HL-60 (cell line): Measurements from ENCODE around the gene LRRK1.

Experiments
- GABPA ChIP-seq: IDR thresholded peaks from 2 replicates; pipeline ENCODE4 v1.6.1; 2012; ENCODE audit warnings: low read depth
- TF ChIP-seq, protein P1 (sequence below): IDR thresholded peaks from one replicate; pipeline ENCODE4 v1.5.1; 2011; ENCODE audit warnings: low read length, control low read depth, inconsistent platforms; ENCODE audit not compliant: insufficient read depth
- TF ChIP-seq, protein P2 (sequence below): IDR thresholded peaks from 2 replicates; pipeline ENCODE4 v1.6.1; 2012; ENCODE audit warnings: low read depth; ENCODE audit not compliant: insufficient replicate concordance

DNA sequence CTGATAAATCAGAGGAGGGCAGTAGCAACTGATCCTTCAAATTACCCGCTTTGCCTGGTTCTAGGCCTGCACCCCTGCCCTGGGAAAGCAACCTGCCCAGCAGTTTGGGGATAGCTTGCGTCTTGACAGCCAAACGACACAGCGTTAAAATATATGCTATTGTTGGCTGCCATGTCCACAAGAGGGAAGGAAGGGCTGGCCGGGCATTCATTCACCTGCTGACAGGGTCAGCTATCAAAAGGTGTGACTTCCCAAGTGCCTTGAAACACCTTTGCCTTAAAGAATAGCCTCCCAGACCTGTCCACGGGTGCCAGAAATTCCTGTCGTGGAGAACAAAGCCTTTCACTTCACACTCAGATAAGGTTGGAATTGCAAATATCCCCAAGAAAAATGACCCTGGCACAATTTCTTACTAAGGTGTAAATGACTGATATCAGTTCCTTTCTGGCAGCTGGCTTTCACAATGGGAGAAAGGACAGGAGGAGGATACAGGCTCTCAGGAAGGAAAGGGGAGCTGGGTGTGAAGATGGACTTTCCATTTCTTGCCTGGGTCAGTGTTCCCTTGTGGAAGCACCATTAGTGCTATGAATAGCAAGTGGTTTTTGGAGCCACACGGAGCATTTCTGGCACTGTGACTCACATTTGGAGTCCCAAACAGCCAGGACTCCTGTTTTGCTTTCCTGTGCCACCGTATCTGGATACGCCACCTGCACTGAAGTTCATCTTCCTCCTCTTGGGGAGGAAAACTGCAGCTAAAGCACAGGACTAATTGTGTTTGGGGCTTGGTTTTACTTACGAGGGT is 20.3 kb upstream of the LRRK1 start:
- TF ChIP-seq, protein P1, sequence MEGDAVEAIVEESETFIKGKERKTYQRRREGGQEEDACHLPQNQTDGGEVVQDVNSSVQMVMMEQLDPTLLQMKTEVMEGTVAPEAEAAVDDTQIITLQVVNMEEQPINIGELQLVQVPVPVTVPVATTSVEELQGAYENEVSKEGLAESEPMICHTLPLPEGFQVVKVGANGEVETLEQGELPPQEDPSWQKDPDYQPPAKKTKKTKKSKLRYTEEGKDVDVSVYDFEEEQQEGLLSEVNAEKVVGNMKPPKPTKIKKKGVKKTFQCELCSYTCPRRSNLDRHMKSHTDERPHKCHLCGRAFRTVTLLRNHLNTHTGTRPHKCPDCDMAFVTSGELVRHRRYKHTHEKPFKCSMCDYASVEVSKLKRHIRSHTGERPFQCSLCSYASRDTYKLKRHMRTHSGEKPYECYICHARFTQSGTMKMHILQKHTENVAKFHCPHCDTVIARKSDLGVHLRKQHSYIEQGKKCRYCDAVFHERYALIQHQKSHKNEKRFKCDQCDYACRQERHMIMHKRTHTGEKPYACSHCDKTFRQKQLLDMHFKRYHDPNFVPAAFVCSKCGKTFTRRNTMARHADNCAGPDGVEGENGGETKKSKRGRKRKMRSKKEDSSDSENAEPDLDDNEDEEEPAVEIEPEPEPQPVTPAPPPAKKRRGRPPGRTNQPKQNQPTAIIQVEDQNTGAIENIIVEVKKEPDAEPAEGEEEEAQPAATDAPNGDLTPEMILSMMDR = no peak
- no peak for TF ChIP-seq GABPA
- TF ChIP-seq, protein P2, sequence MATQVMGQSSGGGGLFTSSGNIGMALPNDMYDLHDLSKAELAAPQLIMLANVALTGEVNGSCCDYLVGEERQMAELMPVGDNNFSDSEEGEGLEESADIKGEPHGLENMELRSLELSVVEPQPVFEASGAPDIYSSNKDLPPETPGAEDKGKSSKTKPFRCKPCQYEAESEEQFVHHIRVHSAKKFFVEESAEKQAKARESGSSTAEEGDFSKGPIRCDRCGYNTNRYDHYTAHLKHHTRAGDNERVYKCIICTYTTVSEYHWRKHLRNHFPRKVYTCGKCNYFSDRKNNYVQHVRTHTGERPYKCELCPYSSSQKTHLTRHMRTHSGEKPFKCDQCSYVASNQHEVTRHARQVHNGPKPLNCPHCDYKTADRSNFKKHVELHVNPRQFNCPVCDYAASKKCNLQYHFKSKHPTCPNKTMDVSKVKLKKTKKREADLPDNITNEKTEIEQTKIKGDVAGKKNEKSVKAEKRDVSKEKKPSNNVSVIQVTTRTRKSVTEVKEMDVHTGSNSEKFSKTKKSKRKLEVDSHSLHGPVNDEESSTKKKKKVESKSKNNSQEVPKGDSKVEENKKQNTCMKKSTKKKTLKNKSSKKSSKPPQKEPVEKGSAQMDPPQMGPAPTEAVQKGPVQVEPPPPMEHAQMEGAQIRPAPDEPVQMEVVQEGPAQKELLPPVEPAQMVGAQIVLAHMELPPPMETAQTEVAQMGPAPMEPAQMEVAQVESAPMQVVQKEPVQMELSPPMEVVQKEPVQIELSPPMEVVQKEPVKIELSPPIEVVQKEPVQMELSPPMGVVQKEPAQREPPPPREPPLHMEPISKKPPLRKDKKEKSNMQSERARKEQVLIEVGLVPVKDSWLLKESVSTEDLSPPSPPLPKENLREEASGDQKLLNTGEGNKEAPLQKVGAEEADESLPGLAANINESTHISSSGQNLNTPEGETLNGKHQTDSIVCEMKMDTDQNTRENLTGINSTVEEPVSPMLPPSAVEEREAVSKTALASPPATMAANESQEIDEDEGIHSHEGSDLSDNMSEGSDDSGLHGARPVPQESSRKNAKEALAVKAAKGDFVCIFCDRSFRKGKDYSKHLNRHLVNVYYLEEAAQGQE = no peak
